ENCODE measurements around the gene GH1. TPM values are rescaled to one million over a fixed set of nuclear protein-coding genes. Genes with fewer than 3 reads are reported as not detected.

Gene GH1
- total and polyA plus RNA-seq, 2 of the 13 experiments (the other 11 are each of a cell fraction or from before 2014, with no cell fraction given) = not detected

DNA sequence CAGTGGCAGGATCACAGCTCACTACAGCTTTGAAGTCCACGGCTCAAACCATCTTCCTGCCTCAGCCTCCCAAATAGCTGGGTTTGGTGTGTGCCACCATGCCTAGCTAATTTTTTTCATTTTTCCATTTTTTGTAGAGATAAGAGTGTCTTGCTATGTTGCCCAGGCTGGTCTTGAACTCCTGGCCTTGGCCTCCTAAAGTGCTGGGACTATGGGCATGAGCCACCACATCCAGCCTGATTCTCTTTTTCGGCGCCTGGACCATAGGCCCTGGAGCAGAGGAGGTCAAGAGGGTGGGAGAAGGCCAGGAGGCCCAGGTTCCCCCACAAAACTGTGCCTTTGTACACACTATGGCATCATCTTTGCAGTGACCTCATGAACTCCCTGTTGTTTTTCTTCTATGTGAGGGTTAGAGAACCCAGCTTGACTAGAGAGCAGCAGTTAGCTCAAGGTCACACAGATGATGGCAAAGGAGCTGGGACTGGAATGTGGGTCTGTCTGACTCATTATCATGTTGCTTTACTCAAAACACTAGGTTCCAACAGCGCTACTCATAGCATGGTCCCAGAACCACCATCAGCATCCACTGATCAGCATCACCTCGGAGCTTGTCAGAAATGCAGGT, 37.8 kb upstream of the GH1 start (continued):
- TF ChIP-seq ZNF350 (CRISPR knock-in tag; IDR thresholded peaks at IDR 0.05; ENCODE audit: borderline replicate concordance, low read depth) (no peak; the same call in 1 of the 2 replicates), THYN1 (CRISPR knock-in tag; IDR thresholded peaks at IDR 0.05; ENCODE audit: borderline replicate concordance, low read depth) (no peak), ZNF513 (CRISPR knock-in tag; conservative IDR thresholded peaks at IDR 0.05) (no peak), MXI1 (IDR thresholded peaks at IDR 0.05; ENCODE audit: borderline replicate concordance, low read depth, low read length) (no peak), ZNF607 (CRISPR knock-in tag; IDR thresholded peaks at IDR 0.05; ENCODE audit: borderline replicate concordance) (no peak), BCL6 (CRISPR knock-in tag; IDR thresholded peaks at IDR 0.05) (peak; percentile 85), TMF1 (CRISPR knock-in tag; IDR thresholded peaks at IDR 0.05; ENCODE audit: low read depth) (no peak), WIZ (CRISPR knock-in tag; IDR thresholded peaks at IDR 0.05) (no peak), ZNF232 (CRISPR knock-in tag; IDR thresholded peaks at IDR 0.05; ENCODE audit: borderline replicate concordance) (no peak), ZNF501 (CRISPR knock-in tag; IDR thresholded peaks at IDR 0.05) (peak; percentile 62; the same call in 1 of the 2 replicates), MIER2 (CRISPR knock-in tag; IDR thresholded peaks at IDR 0.05) (peak; percentile 37; the same call in 1 of the 2 replicates), ZNF441 (CRISPR knock-in tag; IDR thresholded peaks at IDR 0.05; ENCODE audit: borderline replicate concordance) (no peak), NR2F1 (CRISPR knock-in tag; IDR thresholded peaks at IDR 0.05) (peak; percentile 93 to 96), ZNF337 (CRISPR knock-in tag; IDR thresholded peaks at IDR 0.05; ENCODE audit: borderline replicate concordance, low read depth) (no peak), ERF (CRISPR knock-in tag; IDR thresholded peaks at IDR 0.05) (peak; percentile 24; the same call in 1 of the 2 replicates), ZFP1 (CRISPR knock-in tag; IDR thresholded peaks at IDR 0.05) (no peak), ZBTB7B (CRISPR knock-in tag; IDR thresholded peaks at IDR 0.05) (no peak), GTF3A (CRISPR knock-in tag; conservative IDR thresholded peaks at IDR 0.05) (no peak), ZNF546 (CRISPR knock-in tag; conservative IDR thresholded peaks at IDR 0.05) (no peak), SYNCRIP (IDR thresholded peaks at IDR 0.05; ENCODE audit: insufficient read depth, low read depth, low read length) (no peak), HIC2 (CRISPR knock-in tag; IDR thresholded peaks at IDR 0.05; ENCODE audit: low read depth) (no peak; the same call in 1 of the 2 replicates)
- TF ChIP-seq, protein P1, sequence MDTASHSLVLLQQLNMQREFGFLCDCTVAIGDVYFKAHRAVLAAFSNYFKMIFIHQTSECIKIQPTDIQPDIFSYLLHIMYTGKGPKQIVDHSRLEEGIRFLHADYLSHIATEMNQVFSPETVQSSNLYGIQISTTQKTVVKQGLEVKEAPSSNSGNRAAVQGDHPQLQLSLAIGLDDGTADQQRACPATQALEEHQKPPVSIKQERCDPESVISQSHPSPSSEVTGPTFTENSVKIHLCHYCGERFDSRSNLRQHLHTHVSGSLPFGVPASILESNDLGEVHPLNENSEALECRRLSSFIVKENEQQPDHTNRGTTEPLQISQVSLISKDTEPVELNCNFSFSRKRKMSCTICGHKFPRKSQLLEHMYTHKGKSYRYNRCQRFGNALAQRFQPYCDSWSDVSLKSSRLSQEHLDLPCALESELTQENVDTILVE (CRISPR knock-in tag; IDR thresholded peaks at IDR 0.05) = 0 out of 2 replicates have a peak, but pooled peaks have one; percentile 52
- TF ChIP-seq, protein P2, sequence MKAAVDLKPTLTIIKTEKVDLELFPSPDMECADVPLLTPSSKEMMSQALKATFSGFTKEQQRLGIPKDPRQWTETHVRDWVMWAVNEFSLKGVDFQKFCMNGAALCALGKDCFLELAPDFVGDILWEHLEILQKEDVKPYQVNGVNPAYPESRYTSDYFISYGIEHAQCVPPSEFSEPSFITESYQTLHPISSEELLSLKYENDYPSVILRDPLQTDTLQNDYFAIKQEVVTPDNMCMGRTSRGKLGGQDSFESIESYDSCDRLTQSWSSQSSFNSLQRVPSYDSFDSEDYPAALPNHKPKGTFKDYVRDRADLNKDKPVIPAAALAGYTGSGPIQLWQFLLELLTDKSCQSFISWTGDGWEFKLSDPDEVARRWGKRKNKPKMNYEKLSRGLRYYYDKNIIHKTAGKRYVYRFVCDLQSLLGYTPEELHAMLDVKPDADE (CRISPR knock-in tag; IDR thresholded peaks at IDR 0.05) = no peak

Data from HepG2 (cell line).